ENCODE data around the gene ARMH4. TPM values are rescaled to one million over a fixed set of nuclear protein-coding genes. Genes with fewer than 3 reads are reported as not detected.

ARMH4 gene
- total and polyA plus RNA-seq, 12 donors, result 1.1 to 23.2 (median 9.0) TPM

GRCh38 chr14:58089612-58090011 lies 62.4 kb downstream of the ARMH4 start:
- intact Hi-C loops (cut with DNase I), result no loop called here
- H3K27ac ChIP-seq, result no peak overlapping the region
- no peaks in the 10 kb centered on the region for H3K27me3 ChIP-seq
- WGBS, 4 donors, result 93 to 99% (median 97%) methylated on average over 3 of the region's 3 CpGs
- TF ChIP-seq CTCF (IDR thresholded peaks at IDR 0.05) (no peak), POLR2A (IDR thresholded peaks at IDR 0.05) (no peak)
- no peaks in the 10 kb centered on the region for H3K9me3 ChIP-seq (replicated peaks in 1 of 3)
- no peak overlapping the region for H3K4me3 ChIP-seq
- no peaks in the 10 kb centered on the region for H3K4me1 ChIP-seq (replicated peaks in 1 of 2)
- DNase-seq, result no peak
- H3K36me3 ChIP-seq (replicated peaks in 1 of 2), result no peaks in the 10 kb centered on the region

- WGBS, 4 donors, result 73 to 86% (median 80%) methylated on average over 2 of the region's 2 CpGs
- intact Hi-C loops (cut with DNase I), result no loop called here
- TF ChIP-seq POLR2A (IDR thresholded peaks at IDR 0.05) (no peak), CTCF (IDR thresholded peaks at IDR 0.05) (no peak)
- no peaks in the 10 kb centered on the region for H3K27me3 ChIP-seq
- no peak overlapping the region for H3K27ac ChIP-seq
- H3K4me3 ChIP-seq, result no peak overlapping the region
- H3K36me3 ChIP-seq (replicated peaks in 1 of 2), result no peaks in the 10 kb centered on the region
- no peaks in the 10 kb centered on the region for H3K4me1 ChIP-seq (replicated peaks in 1 of 2)
- no peaks in the 10 kb centered on the region for H3K9me3 ChIP-seq (replicated peaks in 1 of 3)
- no peak for DNase-seq
Observed at GRCh38 chr14:58088961-58089360, 63.1 kb downstream of the ARMH4 start.

GRCh38 chr14:58085877-58086276 lies 66.1 kb downstream of the ARMH4 start:
- no peaks in the 10 kb centered on the region for H3K36me3 ChIP-seq (replicated peaks in 1 of 2)
- TF ChIP-seq CTCF (IDR thresholded peaks at IDR 0.05) (no peak), POLR2A (IDR thresholded peaks at IDR 0.05) (no peak)
- H3K27me3 ChIP-seq, result no peaks in the 10 kb centered on the region
- H3K27ac ChIP-seq, result no peak overlapping the region
- DNase-seq, result no peak
- intact Hi-C loops (cut with DNase I), result no loop called here
- no peak overlapping the region for H3K4me3 ChIP-seq
- no peaks in the 10 kb centered on the region for H3K9me3 ChIP-seq (replicated peaks in 1 of 3)
- peaks cover 12% of the 10 kb centered on the region in 2 donors for H3K4me1 ChIP-seq (replicated peaks in 1 of 2)
- 83 to 88% (median 83%) methylated on average over 4 of the region's 4 CpGs for WGBS, 4 donors

DNA sequence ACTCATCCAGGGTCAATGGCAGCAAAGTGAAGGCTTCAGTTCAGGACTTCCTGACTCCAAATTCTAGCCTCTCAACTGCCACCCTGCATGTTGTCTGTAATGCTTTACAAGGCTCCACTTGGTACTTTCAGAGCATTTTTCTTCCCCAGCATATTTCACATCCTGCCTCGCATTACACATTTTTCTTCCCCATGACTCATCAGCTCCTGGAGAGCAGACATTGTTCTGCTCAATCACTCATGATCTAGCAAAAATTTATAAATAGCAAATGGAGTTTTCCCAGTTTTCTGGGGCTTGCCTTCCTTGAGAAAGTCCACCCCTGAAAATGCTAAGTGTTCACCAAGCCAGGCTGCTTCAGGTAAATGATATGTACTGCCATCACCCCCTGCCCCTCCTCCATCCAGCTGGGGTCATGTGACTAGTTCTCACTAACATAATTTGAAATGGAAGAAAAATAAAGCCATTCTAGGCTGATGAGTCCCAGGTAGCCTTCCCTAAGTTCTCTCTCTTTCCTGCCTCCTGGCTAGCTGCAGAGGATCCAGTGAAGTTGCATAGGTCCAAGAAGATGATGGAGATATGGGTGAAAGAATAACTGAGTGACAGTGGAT lies 69.4 kb downstream of the ARMH4 start:
- no peak for TF ChIP-seq CTCF (IDR thresholded peaks at IDR 0.05)
- TF ChIP-seq POLR2A (IDR thresholded peaks at IDR 0.05), result no peak
- H3K4me1 ChIP-seq (replicated peaks in 1 of 2), result peaks cover 12% of the 10 kb centered on the region in 2 donors
- no peaks in the 10 kb centered on the region for H3K9me3 ChIP-seq (replicated peaks in 1 of 3)
- H3K4me3 ChIP-seq, result no peak overlapping the region
- H3K27ac ChIP-seq, result peak overlapping the region in 4 of 5 donors; percentile 50 to 71 (median 66)
- 0 to 10% (median 6%) methylated on average over 1 of the region's 1 CpG for WGBS, 4 donors
- DNase-seq, result peak; percentile 23 to 63 (median 49)
- intact Hi-C loops (cut with DNase I), result no loop called here
- no peaks in the 10 kb centered on the region for H3K36me3 ChIP-seq (replicated peaks in 1 of 2)
- no peaks in the 10 kb centered on the region for H3K27me3 ChIP-seq
